ENCODE measurements around the gene IFI6. TPM values are rescaled to one million over a fixed set of nuclear protein-coding genes. Genes with fewer than 3 reads are reported as not detected.

Gene IFI6
- total RNA-seq, 6 experiments from 2014 or later = 9.5 to 45.7 (median 33.2) TPM

DNA sequence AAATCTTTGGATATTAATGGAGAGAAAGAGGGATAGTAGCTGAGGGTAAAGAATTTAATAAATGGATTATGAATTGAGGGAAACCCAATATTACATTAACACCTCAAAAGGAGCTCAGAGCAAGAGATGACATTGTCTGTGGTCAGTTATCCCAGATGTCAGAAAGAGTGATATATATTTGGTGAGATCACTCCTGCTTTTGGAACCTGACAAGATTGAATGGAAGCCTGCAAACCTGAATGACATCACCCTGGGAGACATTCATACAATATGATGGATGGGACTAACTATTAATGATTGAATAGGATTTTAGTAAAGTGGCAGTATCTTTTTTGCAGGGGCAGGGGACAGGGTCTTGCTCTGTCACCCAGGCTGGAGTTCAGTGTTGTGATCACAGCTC, 6.8 kb upstream of the IFI6 start:
- TF ChIP-seq, protein P1, sequence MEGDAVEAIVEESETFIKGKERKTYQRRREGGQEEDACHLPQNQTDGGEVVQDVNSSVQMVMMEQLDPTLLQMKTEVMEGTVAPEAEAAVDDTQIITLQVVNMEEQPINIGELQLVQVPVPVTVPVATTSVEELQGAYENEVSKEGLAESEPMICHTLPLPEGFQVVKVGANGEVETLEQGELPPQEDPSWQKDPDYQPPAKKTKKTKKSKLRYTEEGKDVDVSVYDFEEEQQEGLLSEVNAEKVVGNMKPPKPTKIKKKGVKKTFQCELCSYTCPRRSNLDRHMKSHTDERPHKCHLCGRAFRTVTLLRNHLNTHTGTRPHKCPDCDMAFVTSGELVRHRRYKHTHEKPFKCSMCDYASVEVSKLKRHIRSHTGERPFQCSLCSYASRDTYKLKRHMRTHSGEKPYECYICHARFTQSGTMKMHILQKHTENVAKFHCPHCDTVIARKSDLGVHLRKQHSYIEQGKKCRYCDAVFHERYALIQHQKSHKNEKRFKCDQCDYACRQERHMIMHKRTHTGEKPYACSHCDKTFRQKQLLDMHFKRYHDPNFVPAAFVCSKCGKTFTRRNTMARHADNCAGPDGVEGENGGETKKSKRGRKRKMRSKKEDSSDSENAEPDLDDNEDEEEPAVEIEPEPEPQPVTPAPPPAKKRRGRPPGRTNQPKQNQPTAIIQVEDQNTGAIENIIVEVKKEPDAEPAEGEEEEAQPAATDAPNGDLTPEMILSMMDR (IDR thresholded peaks at IDR 0.05) = no peak
- TF ChIP-seq POLR2A (IDR thresholded peaks at IDR 0.05) = no peak
- intact Hi-C loops (cut with DNase I) = no loop called here
- H3K27me3 ChIP-seq = no peaks in the 10 kb centered on the region

DNA sequence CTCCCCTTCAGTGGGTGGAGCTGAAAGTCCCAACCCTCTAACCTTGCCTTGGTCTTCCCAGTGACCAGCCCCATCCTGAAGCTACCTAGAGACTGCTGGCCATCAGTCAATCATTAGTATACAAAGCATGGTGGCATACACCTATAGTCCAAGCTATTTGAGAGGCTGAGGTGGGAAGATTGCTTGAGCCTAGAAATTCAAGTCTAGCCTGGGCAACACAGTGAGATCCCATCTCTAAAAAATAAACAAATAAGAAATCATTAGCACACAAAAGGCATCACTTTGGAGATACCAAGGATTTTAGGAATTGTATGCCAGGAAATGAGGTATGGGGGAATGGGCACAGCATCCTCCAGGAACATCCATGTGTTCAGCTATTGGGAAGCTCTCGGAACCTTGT, 4.4 kb upstream of the IFI6 start:
- intact Hi-C loops (cut with DNase I) = no loop called here
- TF ChIP-seq POLR2A (IDR thresholded peaks at IDR 0.05) = no peak
- ATAC-seq (no peak), DNase-seq (no peak)
- Histone ChIP-seq H3K36me3 (no peaks in the 10 kb centered on the region), H3K27ac (no peak overlapping the region), H3K4me3 (no peak overlapping the region), H3K9me3 (no peaks in the 10 kb centered on the region), H3K27me3 (no peaks in the 10 kb centered on the region), H3K4me1 (peaks cover 0 to 11% (median 2%) of the 10 kb centered on the region in 4 donors)
- 88% methylated on average over 1 of the region's 1 CpG for WGBS (ENCODE audit: insufficient coverage, low coverage, low lambda C conversion rate, missing lambda C conversion rate)

More for the DNA sequence above, 6.8 kb upstream of the IFI6 start:
- Histone ChIP-seq H3K9me3 (no peaks in the 10 kb centered on the region), H3K4me1 (no peaks in the 10 kb centered on the region), H3K27ac (no peak overlapping the region), H3K36me3 (no peaks in the 10 kb centered on the region), H3K4me3 (no peak overlapping the region)
- no peak for ATAC-seq
- no peak for DNase-seq

DNA sequence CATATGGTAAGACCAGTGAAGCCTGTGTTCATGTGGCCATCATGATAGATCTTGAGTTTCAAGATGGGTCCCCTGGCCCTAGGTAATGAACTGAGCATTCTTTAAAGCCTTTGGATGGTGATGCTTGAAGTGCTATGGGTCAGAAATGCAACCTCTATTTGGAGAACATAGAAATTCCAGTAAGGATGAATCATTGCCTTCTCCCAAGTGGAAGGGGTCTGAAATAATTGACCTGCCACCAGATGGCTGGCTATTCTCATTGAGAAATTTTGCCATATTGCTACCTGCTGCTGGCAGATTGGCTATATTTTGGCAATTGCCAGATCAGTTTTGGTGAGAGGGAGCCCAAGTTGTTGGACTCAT, 739 bp upstream of the IFI6 start:
- no peaks in the 10 kb centered on the region for H3K27me3 ChIP-seq
- DNase-seq (no peak), ATAC-seq (no peak)
- H3K4me1 ChIP-seq = peaks cover 0 to 21% (median 5%) of the 10 kb centered on the region in 4 donors
- no peak for TF ChIP-seq POLR2A (IDR thresholded peaks at IDR 0.05)
- TF ChIP-seq, protein P1 (IDR thresholded peaks at IDR 0.05) = no peak
- H3K4me3 ChIP-seq = no peak overlapping the region
- no peaks in the 10 kb centered on the region for H3K36me3 ChIP-seq
- H3K27ac ChIP-seq = peak overlapping the region; percentile 12 to 79 (median 59)
- no peaks in the 10 kb centered on the region for H3K9me3 ChIP-seq
- intact Hi-C loops (cut with DNase I) = no loop called here

DNA sequence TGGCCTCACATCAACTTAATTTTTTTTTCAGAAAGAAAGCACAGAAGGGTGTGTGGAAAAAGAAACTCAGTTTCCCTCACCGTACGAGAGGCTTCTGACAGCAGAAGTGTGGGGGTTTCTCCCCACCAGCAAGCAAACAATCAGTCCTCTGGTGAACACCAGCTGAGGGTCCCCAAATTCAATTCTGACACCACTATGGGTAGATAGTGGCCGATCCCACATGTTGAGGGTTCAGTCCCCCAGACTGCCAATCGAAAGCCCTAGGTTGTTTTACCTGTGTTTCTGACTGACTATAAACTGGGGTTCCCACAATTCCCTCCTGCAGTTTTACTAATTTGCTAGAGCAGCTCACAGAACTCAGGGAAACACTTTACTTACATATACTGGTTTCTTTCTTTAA, 2.1 kb downstream of the IFI6 start:
- ATAC-seq (no peak), DNase-seq (peak in 1 of 3 donors; percentile 17)
- Histone ChIP-seq H3K4me3 (no peak overlapping the region), H3K27me3 (no peaks in the 10 kb centered on the region), H3K27ac (no peak overlapping the region), H3K4me1 (peaks cover 0 to 21% (median 5%) of the 10 kb centered on the region in 4 donors), H3K9me3 (no peaks in the 10 kb centered on the region), H3K36me3 (no peaks in the 10 kb centered on the region)
- 71% methylated on average over 3 of the region's 4 CpGs for WGBS (ENCODE audit: insufficient coverage, low coverage, low lambda C conversion rate, missing lambda C conversion rate)
- TF ChIP-seq, protein P1 (IDR thresholded peaks at IDR 0.05) = no peak
- TF ChIP-seq POLR2A (IDR thresholded peaks at IDR 0.05) = no peak
- intact Hi-C loops (cut with DNase I) = loop anchor here in 1 of 2 donors (10.0 kb wide), 1 partner anchor 115 kb away; no protein-coding TSS in a partner anchor

DNA sequence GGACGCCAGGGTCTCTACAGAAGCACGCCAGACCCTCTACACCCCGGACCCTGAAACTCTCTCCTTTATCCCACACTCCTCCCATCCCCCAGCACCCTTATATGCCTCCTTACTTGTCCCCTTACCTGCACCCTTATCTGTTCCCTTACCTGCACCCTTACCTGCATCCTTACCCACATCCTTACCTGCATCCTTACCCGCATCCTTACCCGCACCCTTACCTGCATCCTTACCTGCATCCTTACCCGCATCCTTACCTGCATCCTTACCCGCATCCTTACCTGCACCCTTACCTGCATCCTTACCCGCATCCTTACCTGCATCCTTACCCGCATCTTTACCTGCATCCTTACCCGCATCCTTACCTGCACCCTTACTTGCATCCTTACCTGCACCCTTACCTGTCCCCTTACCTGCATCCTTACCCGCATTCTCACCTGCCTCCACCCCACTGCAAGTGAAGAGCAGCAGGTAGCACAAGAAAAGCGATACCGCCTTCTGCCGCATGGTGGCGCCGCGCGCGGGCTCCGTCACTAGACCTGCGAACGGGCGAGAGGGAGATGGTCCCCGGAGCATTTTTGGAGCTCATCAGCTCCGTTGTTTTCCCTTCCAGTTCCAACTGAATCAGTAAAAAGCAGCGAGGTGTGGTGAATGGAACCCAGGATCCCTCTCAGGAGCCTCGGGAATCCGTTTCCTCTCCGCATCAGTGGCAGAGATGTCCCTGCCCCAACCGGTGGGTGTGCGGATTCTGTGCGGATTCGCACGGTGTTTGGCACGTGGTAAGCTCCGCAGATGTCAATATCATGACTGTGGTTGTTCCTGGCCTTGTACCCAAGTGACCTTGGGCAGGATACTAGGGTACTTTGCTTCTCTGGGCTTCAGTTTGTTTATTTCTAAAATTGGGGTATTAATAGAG, 2.9 kb downstream of the IFI6 start:
- peaks cover 0 to 21% (median 5%) of the 10 kb centered on the region in 4 donors for H3K4me1 ChIP-seq
- DNase-seq (peak; percentile 79 to 84 (median 82)), ATAC-seq (peak; percentile 47 to 58 (median 52))
- H3K9me3 ChIP-seq = no peaks in the 10 kb centered on the region
- H3K36me3 ChIP-seq = no peaks in the 10 kb centered on the region
- WGBS (ENCODE audit: insufficient coverage, low coverage, low lambda C conversion rate, missing lambda C conversion rate) = 11% methylated on average over 27 of the region's 36 CpGs
- peak overlapping the region in 1 of 3 donors; percentile 44 for H3K27ac ChIP-seq
- no peaks in the 10 kb centered on the region for H3K27me3 ChIP-seq
- peak overlapping the region in 2 of 3 donors; percentile 35 to 43 for H3K4me3 ChIP-seq
- TF ChIP-seq, protein P1 (IDR thresholded peaks at IDR 0.05) = peak; percentile 71 to 89 (median 83)
- TF ChIP-seq POLR2A (IDR thresholded peaks at IDR 0.05) = no peak
- intact Hi-C loops (cut with DNase I) = loop anchor here in 1 of 2 donors (10.0 kb wide), 1 partner anchor 114 kb away; no protein-coding TSS in a partner anchor

All from right lobe of liver (tissue), 6 donors.